22Rv1 (cell line): Measurements from ENCODE around the gene CENPO.

Source experiments
- CTCF ChIP-seq: fragments of 450-650 bp; IDR thresholded peaks from 2 replicates; pipeline ENCODE4 v1.5.1; 2017; ENCODE audit warnings: mild to moderate bottlenecking
- ZFX ChIP-seq: fragments of 450-650 bp; IDR thresholded peaks from 2 replicates; pipeline ENCODE4 v1.6.1; 2017; ENCODE audit warnings: antibody characterized with exemption, borderline replicate concordance

- TF ChIP-seq CTCF (no peak), ZFX (no peak)
Measured at GRCh38 chr2:24821433-24821891, 28.2 kb downstream of the CENPO start.
